HTR-8/SVneo (cell line): ENCODE data around the gene RARG.

Experiments
- DNase-seq: peaks from one replicate; pipeline ENCODE4 v3.0.0; 2011; ENCODE audit warnings: low spot score, mixed read lengths; ENCODE audit not compliant: insufficient read length
- FAIRE-seq: peaks from 2 replicates; lab custom pipeline; 2011; peaks lifted over from hg19 to GRCh38; lab: Jason Lieb, UNC

RARG gene

DNA sequence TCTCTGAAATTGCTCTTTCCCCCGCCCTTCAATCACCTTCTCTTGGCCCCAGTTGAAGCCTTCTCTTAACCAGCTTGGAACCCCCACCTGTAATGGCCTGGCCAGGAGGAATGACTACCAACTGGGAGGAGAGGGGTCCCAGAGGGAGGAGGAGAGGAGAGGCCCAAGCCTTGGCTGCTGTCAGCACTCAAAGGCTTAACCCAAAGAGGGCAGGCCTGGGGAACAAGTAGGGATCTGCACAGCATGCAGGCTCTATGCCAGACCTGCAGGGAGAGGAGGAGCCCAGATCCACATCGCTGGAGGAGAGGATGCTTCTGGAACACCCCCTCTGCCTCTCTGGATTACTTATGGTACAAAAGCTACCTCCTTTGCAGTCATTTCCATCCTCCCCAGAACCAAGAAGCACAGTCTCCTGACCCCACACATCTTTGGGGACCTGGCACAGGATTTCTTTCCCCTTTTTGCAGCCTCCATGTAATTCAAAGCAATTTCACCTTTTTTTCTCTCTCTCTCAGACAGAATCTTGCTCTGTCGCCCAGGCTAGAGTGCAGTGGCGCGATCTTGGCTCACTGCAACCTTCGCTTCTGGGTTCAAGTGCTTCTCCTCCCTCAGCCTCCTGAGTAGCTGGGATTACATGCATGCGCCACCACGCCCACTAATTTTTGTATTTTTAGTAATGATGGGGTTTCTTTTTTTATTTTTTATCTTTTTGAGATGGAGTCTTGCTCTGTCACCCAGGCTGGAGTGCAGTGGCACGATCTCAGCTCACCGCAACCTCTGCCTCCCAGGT, 6.2 kb downstream of the RARG start:
- DNase-seq = no peak
- no peak for FAIRE-seq

GRCh38 chr12:53224897-53225634, 6.9 kb downstream of the RARG start:
- no peak for FAIRE-seq
- DNase-seq = no peak

- no peak for FAIRE-seq
- no peak for DNase-seq
These were observed 7.7 kb downstream of the RARG start for GRCh38 chr12:53224061-53224896.

- no peak for DNase-seq
These were observed 8.5 kb downstream of the RARG start for GRCh38 chr12:53223389-53224060.

DNA sequence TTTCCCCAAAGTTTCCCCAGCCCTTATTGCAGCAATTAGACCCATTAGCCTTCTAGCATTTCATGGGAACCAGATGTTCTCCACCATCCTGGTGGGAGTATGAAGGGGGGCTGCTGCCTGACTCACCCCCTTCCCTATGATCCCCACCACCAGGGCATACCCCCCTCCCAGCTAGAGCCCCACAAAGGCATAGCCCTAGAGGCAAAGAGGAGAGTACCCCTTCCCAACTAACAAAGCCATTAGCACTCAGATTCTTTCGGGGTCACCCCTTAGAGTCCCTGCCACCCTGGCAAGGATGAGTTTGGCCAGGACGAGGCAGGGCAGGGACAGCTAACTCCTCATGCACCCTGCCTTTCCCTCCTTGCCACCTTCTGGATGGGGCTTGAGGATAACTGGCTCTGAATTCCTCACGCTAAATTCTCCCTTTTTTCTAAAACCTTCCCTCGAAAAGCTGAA, 9.2 kb downstream of the RARG start:
- DNase-seq (no peak), FAIRE-seq (no peak)

More at GRCh38 chr12:53223389-53224060, 8.5 kb downstream of the RARG start:
- no peak for FAIRE-seq

GRCh38 chr12:53222170-53222721, 9.8 kb downstream of the RARG start:
- no peak for FAIRE-seq

GRCh38 chr12:53221203-53222080, 10.6 kb downstream of the RARG start:
- FAIRE-seq (no peak), DNase-seq (peak; percentile 77)

More at GRCh38 chr12:53222170-53222721, 9.8 kb downstream of the RARG start:
- no peak for DNase-seq

DNA sequence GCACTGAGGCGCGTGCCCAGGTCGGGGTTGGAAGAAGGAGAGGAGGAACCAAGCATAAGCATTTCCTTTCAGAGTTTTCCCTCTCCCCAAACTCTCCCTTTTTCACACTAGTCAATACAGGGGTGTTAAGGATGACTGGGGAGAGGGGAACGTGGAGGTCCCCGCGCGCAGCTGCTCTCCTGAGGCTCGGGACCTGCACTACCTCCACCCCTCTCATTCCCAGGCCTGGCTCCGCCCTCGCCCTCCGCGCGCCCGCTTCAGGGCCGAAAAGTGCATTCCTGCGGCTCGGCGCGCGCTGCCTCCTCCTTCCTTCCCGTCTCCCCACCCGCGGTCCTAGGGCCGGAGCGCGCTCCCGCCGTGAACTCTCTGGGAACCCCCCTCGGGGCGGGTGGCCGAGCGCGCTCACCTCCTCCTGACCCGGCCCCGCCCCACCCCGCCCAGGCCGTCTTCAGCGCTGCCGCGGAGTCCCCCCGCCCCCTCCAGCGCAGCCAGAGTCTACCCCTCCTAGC, 11.3 kb downstream of the RARG start:
- DNase-seq (peak; percentile 95), FAIRE-seq (no peak)

DNA sequence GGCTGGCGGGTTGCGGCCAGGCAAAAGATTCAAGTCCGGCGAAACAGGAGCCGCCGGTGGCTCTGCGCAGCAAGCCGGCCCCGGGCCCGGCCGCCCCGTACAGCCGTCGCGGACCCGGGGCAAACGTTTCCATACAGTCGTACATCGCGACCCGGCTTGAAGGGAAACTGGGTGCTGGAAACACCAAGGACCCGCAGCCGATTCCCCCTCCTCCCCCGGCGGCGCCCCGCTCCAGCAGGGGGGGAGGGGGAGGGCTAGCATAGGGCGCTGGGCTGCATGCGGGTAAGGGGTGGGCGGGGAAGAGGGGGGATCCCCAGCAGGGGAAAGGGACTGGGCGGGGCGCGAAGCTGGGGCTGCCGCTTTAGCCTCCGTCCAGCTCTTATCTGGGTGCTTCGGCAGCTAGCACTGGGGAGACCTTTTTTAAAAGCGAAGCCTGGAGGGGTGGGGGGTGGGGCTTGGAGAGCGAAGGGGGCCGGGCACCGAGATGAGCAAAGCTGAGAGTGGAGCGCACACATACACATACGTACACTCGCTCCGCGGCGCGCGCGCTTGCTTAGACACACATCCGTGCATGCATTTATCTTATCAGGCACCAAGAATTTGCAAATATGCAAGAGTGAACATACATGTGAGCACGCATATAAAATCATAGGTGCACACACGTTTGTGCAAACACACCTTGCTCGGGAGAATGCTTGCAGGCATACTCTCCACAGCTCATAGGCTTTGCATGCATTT, 11.9 kb downstream of the RARG start:
- FAIRE-seq (peak; percentile 67), DNase-seq (peak; percentile 56)

GRCh38 chr12:53219292-53219955, 12.6 kb downstream of the RARG start:
- DNase-seq (no peak), FAIRE-seq (no peak)

DNA sequence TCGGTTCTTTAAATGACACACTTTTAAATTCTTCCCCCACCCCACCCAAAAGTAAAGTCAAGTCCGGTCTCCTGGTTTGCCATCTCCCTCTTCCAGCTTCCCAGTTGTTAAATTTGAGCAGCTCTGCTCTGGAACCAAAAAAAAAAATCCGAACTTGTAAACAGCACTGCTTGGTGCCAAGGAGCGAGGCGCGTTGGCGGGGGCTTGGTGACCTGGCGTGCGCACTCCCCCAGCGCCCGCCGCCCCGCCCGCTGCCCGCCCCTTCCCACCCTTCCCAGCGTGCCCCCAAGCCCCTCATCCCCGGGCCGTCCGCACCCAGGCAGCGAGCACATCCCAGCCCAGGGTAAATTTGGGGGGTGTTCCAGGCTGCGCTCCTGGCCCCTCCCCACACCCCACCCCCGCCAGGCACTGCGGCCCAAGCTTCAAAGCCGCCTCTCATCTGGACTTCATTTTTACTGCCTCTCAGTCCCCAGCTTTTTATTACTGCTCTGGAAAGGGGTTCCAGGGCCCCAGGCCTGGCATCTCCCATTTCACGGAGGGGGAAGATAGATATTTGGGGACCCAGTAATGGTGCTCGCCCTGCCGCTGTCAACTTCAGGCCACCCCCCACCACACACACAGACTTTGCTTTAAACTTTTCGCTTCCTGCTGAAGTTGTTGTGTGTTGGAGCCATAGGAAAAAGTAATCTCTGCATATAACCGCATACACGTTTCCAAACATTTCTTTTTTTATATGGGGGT, 13.3 kb downstream of the RARG start:
- FAIRE-seq (no peak), DNase-seq (no peak)

GRCh38 chr12:53217931-53218307, 14.1 kb downstream of the RARG start:
- FAIRE-seq = no peak
- DNase-seq = no peak

DNA sequence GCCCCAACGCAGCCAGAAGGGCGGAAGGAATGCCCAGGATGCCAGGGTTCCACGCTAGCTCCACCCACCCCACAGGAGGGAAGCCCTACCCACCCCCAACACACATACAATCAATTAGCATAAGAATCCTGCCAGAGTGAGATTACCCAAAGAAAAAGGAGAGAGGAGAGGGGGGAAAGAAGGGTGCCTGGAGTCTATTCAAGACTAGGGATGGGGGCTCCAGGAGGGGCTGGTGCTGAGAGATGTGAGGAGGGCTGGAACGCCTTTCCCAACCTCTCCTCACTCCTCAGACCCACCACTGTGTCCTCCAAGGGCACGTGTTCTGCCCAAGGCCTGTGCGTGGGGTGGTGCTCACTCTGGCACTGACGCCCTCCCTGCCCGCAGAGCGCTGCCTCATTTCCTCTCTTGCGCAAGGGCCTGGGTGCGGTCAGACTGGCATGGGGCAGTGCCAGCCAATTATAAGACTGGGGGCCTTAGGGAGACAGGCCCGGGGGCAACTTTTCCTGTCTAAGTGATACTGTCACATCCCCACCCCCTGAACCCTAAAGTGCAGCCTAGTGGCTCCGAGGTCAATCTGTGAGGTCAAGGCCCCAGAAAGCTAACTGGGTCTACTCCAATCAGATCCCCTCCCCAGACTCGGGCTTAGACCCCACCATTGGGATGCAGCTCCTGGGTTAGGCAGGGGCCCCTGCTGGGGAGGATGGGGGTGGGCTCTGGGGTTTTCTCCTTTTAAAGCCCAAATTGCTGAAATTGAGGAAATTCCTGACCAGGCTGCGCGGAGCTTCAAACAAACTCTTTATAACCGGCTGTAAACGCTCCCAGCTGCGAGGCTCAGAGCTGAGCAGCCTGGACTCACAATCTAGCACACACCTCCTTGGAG, 14.7 kb downstream of the RARG start:
- FAIRE-seq (no peak), DNase-seq (no peak)

DNA sequence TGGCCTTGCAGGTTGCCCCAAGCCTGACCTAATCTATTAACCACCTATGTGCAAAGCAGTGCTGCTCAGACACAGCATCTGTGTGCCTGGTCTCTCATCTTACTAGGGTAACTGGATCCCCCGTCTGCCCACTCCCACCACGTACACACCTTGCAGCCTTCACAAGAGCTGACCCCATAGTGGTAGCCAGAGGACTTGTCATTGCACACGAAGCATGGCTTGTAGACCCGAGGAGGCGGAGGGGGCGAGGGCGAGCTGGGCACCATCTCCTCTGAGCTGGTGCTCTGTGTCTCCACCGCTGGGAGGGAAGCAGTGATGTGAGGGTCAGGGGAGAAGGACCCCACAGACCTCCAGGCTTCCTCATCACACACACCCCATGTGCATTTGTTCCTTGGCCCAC, 16.5 kb downstream of the RARG start:
- FAIRE-seq = no peak
- no peak for DNase-seq

DNA sequence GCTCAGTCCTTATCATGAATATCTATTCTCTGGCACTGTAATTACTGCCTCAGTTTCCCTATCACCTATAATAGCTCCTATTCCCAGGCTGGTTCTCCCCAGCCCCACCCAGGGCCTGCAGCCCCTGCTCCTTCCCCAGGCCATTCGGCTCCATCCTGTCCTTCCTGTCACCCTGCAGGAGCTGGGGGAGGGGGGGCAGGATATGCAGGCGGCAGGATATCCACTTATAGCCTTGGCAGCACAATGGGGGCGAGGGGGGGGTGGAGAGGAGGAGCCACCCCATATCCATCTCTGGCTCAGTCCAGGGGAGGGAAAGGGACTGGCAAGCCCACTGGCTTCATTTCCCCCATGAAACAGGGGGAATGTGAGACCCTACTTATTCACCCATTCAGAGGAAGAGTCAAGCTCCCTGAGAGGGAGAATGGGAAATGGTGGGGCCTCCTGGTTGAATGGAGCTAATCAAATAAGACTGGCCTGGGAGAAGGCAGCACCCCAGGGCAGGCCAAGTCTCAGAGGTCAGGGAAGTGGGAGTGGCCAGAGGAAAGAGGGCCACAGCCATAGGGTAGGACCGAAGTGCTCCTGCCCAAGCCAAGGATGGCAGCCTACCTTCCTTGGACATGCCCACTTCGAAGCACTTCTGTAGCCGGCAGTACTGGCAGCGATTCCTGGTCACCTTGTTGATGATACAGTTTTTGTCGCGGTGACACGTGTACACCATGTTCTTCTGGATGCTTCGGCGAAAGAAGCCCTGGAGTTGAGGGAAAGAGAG, 17.1 kb downstream of the RARG start:
- no peak for FAIRE-seq
- DNase-seq = no peak
